Body of pancreas (tissue), 4 donors: Measurements from ENCODE around the gene ZNF248.

ENCODE experiments used
- POLR2A ChIP-seq, 3 donors: fragments of 450-650 bp; IDR thresholded peaks; one replicate each; pipeline ENCODE4 v1.6.1; 2016; ENCODE audit warnings: antibody characterized with exemption in 3 of 3, mild to moderate bottlenecking in 2 of 3
- TF ChIP-seq, protein P1 (sequence below), 7 experiments: fragments of 450-650 bp in 4 of 7; fragments of 200-600 bp in 3 of 7; sonication (generic) in 3 of 7; IDR thresholded peaks; one replicate each; pipeline ENCODE4 v1.5.1; 2016 to 2019; ENCODE audit warnings: antibody characterized with exemption in 7 of 7

DNA sequence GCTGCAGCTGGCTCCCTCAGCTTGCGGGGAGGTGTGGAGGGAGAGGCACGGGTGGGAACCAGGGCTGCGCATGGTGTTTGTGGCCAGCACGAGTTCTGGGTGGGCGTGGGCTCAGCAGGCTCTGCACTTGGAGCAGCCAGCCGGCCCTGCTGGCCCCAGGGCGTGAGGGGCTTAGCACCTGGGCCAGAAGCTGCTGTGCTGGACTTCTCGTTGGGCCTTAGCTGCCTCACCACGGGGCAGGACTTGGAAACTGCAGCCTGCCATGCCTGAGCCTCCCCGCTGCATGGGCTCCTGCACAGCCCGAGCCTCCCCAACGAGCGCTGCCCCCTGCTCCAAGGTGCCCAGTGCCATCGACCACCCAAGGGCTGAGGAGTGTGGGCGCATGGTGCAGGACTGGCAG, 120.1 kb downstream of the ZNF248 start:
- TF ChIP-seq, protein P1, sequence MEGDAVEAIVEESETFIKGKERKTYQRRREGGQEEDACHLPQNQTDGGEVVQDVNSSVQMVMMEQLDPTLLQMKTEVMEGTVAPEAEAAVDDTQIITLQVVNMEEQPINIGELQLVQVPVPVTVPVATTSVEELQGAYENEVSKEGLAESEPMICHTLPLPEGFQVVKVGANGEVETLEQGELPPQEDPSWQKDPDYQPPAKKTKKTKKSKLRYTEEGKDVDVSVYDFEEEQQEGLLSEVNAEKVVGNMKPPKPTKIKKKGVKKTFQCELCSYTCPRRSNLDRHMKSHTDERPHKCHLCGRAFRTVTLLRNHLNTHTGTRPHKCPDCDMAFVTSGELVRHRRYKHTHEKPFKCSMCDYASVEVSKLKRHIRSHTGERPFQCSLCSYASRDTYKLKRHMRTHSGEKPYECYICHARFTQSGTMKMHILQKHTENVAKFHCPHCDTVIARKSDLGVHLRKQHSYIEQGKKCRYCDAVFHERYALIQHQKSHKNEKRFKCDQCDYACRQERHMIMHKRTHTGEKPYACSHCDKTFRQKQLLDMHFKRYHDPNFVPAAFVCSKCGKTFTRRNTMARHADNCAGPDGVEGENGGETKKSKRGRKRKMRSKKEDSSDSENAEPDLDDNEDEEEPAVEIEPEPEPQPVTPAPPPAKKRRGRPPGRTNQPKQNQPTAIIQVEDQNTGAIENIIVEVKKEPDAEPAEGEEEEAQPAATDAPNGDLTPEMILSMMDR (IDR thresholded peaks at IDR 0.05): no peak
- TF ChIP-seq POLR2A (IDR thresholded peaks at IDR 0.05): no peak
